ENCODE results near the gene GPR173. TPM values are rescaled to one million over a fixed set of nuclear protein-coding genes. Genes with fewer than 3 reads are reported as not detected.

Gene GPR173
- total RNA-seq, 1 donor from 2014 or later: 4.8 TPM

DNA sequence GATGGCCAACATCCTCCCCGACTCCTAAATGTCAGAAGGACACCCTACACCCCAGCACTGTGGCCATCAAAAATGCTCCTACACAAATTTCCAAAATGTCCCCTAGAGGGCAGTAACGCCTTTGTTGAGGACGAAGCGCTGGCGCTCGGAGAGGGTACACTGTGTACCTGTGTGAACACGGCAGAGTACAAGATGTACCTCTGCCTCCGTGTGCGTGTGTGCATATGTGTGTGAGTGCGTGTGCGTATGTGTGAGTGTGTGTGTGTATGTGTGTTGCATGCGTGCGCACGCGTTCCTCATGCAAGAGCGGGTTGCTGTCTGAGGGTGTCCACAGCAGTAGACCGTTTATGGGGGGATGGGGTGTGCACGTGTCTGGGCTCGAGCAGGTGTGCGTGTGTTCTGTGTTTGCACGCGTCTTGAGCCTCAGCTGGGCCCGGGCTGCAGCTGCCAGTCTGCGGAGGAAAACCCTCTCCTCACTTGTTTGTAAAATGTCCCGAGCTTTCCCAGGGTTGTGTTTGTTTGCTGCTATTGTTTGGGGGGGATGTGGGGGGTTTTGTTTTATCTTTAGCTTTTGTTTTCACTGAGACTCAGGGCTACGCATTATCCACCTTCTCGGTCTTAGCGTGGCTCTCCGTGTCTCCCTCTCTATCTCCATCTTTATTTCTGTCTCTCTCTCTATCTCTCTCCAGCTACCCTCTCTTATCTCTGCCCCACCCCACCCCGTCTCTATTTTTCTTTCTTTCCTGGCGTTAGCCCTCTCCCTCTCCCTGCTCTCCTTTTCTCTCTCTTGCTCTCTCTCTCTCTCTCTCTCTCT, 23.2 kb downstream of the GPR173 start:
- Histone ChIP-seq H3K4me3 (ENCODE audit: low read depth, low read length) (peak overlapping the region; percentile 30), H3K27me3 (ENCODE audit: control insufficient read depth, insufficient read depth, low read length) (peaks cover 3% of the 10 kb centered on the region), H3K36me3 (ENCODE audit: control insufficient read depth, insufficient read depth, low read length) (no peaks in the 10 kb centered on the region)
- DNase-seq (ENCODE audit: low read depth): no peak
- TF ChIP-seq, protein P1, sequence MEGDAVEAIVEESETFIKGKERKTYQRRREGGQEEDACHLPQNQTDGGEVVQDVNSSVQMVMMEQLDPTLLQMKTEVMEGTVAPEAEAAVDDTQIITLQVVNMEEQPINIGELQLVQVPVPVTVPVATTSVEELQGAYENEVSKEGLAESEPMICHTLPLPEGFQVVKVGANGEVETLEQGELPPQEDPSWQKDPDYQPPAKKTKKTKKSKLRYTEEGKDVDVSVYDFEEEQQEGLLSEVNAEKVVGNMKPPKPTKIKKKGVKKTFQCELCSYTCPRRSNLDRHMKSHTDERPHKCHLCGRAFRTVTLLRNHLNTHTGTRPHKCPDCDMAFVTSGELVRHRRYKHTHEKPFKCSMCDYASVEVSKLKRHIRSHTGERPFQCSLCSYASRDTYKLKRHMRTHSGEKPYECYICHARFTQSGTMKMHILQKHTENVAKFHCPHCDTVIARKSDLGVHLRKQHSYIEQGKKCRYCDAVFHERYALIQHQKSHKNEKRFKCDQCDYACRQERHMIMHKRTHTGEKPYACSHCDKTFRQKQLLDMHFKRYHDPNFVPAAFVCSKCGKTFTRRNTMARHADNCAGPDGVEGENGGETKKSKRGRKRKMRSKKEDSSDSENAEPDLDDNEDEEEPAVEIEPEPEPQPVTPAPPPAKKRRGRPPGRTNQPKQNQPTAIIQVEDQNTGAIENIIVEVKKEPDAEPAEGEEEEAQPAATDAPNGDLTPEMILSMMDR (IDR thresholded peaks at IDR 0.05; ENCODE audit: insufficient read depth, low read length, poor library complexity, severe bottlenecking): peak; percentile 66

GRCh38 chrX:53072418-53073114, 24.0 kb downstream of the GPR173 start:
- Histone ChIP-seq H3K36me3 (ENCODE audit: control insufficient read depth, insufficient read depth, low read length) (no peaks in the 10 kb centered on the region), H3K4me3 (ENCODE audit: low read depth, low read length) (no peak overlapping the region), H3K27me3 (ENCODE audit: control insufficient read depth, insufficient read depth, low read length) (peaks cover 3% of the 10 kb centered on the region)
- DNase-seq (ENCODE audit: low read depth): no peak
- TF ChIP-seq, protein P1 (IDR thresholded peaks at IDR 0.05; ENCODE audit: insufficient read depth, low read length, poor library complexity, severe bottlenecking): no peak

- peaks cover 3% of the 10 kb centered on the region for H3K27me3 ChIP-seq (ENCODE audit: control insufficient read depth, insufficient read depth, low read length)
- TF ChIP-seq, protein P1 (IDR thresholded peaks at IDR 0.05; ENCODE audit: insufficient read depth, low read length, poor library complexity, severe bottlenecking): no peak
- DNase-seq (ENCODE audit: low read depth): no peak
- H3K36me3 ChIP-seq (ENCODE audit: control insufficient read depth, insufficient read depth, low read length): no peaks in the 10 kb centered on the region
- no peak overlapping the region for H3K4me3 ChIP-seq (ENCODE audit: low read depth, low read length)
Measured at GRCh38 chrX:53073115-53073586, 24.6 kb downstream of the GPR173 start.

DNA sequence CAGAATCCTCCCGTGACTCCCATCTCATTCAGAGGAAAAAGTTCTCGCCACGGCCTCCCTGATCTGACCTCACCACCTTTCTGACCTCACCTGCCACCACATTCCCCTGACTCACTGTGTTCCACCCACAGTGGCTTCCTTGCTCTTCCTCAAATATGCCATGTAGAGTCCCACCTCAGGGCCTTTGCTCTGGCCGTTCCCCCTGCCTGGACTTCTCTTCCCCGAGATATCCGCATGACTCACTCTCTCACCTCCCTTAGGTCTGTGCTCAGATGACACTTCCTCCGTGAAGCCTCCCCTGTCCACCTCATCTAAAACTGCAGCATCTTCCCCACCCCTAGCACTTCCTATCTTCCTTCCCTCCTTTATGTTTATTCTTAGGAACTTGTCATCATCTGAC, 26.4 kb downstream of the GPR173 start:
- H3K36me3 ChIP-seq (ENCODE audit: control insufficient read depth, insufficient read depth, low read length): no peaks in the 10 kb centered on the region
- TF ChIP-seq, protein P1 (IDR thresholded peaks at IDR 0.05; ENCODE audit: insufficient read depth, low read length, poor library complexity, severe bottlenecking): no peak
- peaks cover 3% of the 10 kb centered on the region for H3K27me3 ChIP-seq (ENCODE audit: control insufficient read depth, insufficient read depth, low read length)
- no peak overlapping the region for H3K4me3 ChIP-seq (ENCODE audit: low read depth, low read length)
- no peak for DNase-seq (ENCODE audit: low read depth)

DNA sequence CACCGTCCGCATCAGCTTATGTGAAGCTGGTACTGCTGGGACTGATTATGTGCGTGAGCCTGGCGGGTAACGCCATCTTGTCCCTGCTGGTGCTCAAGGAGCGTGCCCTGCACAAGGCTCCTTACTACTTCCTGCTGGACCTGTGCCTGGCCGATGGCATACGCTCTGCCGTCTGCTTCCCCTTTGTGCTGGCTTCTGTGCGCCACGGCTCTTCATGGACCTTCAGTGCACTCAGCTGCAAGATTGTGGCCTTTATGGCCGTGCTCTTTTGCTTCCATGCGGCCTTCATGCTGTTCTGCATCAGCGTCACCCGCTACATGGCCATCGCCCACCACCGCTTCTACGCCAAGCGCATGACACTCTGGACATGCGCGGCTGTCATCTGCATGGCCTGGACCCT, 28.1 kb downstream of the GPR173 start:
- peaks cover 3% of the 10 kb centered on the region for H3K27me3 ChIP-seq (ENCODE audit: control insufficient read depth, insufficient read depth, low read length)
- TF ChIP-seq, protein P1 (IDR thresholded peaks at IDR 0.05; ENCODE audit: insufficient read depth, low read length, poor library complexity, severe bottlenecking): no peak
- no peaks in the 10 kb centered on the region for H3K36me3 ChIP-seq (ENCODE audit: control insufficient read depth, insufficient read depth, low read length)
- H3K4me3 ChIP-seq (ENCODE audit: low read depth, low read length): no peak overlapping the region
- DNase-seq (ENCODE audit: low read depth): no peak
